Measurements from ENCODE around the gene ATP7A. TPM values are rescaled to one million over a fixed set of nuclear protein-coding genes. Genes with fewer than 3 reads are reported as not detected.
"Not testable (repeated sequence)": the region's sequence is repeated elsewhere in the genome, so short reads cannot be mapped to it uniquely, and the experiment has no call there.

The ATP7A gene
- total and polyA plus RNA-seq, 7 donors, result 0.46 to 10.5 (median 9.0) TPM

DNA sequence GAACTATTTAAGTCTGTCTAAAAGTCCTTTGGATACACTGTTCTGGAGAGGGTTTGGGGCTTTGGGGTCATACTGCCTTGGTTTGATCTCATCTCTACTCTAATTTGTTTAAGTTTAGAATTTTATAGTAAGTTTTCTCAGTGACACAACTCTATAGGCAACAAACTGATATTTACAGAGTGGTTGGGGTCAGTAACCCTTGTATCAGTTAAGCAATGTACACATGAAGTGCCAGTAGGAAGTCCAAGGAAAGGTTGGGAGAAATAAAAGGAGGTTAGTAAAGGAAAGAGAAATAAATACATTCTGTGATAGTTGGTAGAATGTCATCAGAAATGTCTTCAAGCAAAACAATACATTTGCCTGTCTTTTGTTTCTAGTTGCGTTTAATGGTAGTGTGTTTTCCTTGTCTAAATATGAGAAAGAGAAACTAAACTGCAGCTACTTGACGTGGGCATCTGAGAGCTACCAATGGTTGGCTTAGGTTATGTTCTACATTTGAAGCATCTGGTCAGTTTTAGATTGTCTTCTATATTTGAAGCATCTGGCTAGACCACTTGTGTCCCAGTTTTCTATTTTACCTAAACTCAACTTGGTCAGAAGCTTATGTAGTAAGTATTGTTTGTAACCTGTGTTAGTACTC lies 6.9 kb downstream of the ATP7A start:
- WGBS, 2 donors, result 17 to 20% methylated on average over 2 of the region's 2 CpGs
- H3K4me1 ChIP-seq, result peaks cover 0 to 2% (median 0%) of the 10 kb centered on the region in 4 donors
- no peak for DNase-seq

DNA sequence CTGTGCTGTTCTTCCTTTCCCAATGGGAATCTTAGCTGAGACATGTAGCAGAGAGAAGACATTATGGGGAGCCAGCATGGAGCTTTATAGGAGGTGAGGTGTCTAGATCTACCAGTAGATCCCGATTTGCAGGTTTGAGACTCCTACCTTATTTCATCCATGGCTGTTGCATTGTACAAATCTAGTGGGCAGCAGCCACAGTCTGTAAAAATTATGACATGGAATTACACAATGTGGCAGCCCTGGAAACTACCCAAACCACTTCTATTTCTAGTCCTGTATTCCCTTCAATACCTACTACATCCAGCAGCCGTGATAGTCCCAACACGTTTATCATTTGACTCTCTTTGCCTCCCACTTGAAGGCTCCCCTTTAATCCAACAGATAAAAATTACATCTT lies 8.1 kb downstream of the ATP7A start:
- WGBS, 2 donors, result 54 to 71% methylated on average over 3 of the region's 3 CpGs
- no peaks in the 10 kb centered on the region for H3K27me3 ChIP-seq
- intact Hi-C loops (cut with DNase I), result no loop called here
- H3K4me3 ChIP-seq, result no peak overlapping the region
- H3K36me3 ChIP-seq, result no peaks in the 10 kb centered on the region
- no peaks in the 10 kb centered on the region for H3K9me3 ChIP-seq
- DNase-seq, result no peak
- H3K4me1 ChIP-seq, result no peaks in the 10 kb centered on the region
- TF ChIP-seq POLR2AphosphoS5 (IDR thresholded peaks at IDR 0.05), result no peak
- TF ChIP-seq EP300 (IDR thresholded peaks at IDR 0.05), result no peak
- TF ChIP-seq, protein P1, sequence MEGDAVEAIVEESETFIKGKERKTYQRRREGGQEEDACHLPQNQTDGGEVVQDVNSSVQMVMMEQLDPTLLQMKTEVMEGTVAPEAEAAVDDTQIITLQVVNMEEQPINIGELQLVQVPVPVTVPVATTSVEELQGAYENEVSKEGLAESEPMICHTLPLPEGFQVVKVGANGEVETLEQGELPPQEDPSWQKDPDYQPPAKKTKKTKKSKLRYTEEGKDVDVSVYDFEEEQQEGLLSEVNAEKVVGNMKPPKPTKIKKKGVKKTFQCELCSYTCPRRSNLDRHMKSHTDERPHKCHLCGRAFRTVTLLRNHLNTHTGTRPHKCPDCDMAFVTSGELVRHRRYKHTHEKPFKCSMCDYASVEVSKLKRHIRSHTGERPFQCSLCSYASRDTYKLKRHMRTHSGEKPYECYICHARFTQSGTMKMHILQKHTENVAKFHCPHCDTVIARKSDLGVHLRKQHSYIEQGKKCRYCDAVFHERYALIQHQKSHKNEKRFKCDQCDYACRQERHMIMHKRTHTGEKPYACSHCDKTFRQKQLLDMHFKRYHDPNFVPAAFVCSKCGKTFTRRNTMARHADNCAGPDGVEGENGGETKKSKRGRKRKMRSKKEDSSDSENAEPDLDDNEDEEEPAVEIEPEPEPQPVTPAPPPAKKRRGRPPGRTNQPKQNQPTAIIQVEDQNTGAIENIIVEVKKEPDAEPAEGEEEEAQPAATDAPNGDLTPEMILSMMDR (IDR thresholded peaks at IDR 0.05), result no peak
- H3K27ac ChIP-seq, result no peak overlapping the region

More for the DNA sequence above, 6.9 kb downstream of the ATP7A start:
- no peaks in the 10 kb centered on the region for H3K9me3 ChIP-seq
- TF ChIP-seq, protein P1 (IDR thresholded peaks at IDR 0.05), result no peak
- no peak for TF ChIP-seq POLR2A (IDR thresholded peaks at IDR 0.05)
- TF ChIP-seq POLR2AphosphoS5 (IDR thresholded peaks at IDR 0.05), result no peak
- no peak for TF ChIP-seq EP300 (IDR thresholded peaks at IDR 0.05)
- no peaks in the 10 kb centered on the region for H3K36me3 ChIP-seq
- H3K4me3 ChIP-seq, result no peak overlapping the region
- no peaks in the 10 kb centered on the region for H3K27me3 ChIP-seq
- H3K27ac ChIP-seq, result no peak overlapping the region
- intact Hi-C loops (cut with DNase I), result no loop called here

DNA sequence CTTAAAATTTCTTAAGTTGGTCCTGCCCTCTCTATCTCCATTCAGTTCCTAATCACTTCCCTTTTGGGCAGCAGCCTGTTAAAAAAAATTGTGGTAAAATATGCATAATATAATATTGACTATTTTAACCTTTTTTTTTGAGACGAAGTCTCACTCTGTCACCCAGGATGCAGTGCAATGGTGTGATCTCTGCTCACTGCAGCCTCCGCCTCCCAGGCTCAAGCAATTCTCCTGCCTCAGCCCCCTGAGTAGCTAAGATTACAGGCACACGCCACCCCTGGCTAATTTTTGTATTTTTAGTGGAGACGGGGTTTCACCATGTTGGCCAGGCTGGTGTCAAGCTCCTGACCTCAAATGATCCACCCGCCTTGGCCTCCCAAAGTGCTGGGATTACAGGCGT lies 8.9 kb downstream of the ATP7A start:
- H3K36me3 ChIP-seq; H3K4me3 ChIP-seq; H3K4me1 ChIP-seq; H3K9me3 ChIP-seq; H3K27me3 ChIP-seq; H3K27ac ChIP-seq; DNase-seq; intact Hi-C loops (cut with DNase I): not testable (repeated sequence)
- WGBS, 2 donors, result 72 to 88% methylated on average over 6 of the region's 6 CpGs

DNA sequence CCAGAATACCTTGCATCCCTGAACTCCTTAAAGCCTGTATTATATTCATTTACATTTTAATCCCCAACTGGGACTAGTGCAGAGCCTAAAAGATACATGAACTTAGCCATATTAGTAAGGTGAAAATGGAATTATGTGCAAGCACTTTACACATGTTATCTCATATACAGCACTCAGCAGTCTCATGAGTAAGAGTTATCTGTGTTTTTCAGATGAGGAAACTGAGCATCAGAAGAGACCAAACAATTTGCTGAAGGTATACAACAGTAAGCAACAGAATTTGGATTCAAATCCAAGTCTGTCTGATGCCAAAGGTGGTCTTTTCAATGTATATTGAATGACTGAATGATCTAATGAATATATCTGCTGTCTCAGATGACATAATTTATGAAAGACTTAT lies 12.3 kb downstream of the ATP7A start:
- Histone ChIP-seq H3K4me3 (no peak overlapping the region), H3K27ac (no peak overlapping the region), H3K4me1 (no peaks in the 10 kb centered on the region), H3K27me3 (no peaks in the 10 kb centered on the region), H3K9me3 (no peaks in the 10 kb centered on the region), H3K36me3 (no peaks in the 10 kb centered on the region)
- DNase-seq, result no peak
- TF ChIP-seq, protein P1 (IDR thresholded peaks at IDR 0.05), result no peak
- TF ChIP-seq EP300 (IDR thresholded peaks at IDR 0.05) (no peak), POLR2AphosphoS5 (IDR thresholded peaks at IDR 0.05) (no peak), POLR2A (IDR thresholded peaks at IDR 0.05) (no peak)
- intact Hi-C loops (cut with DNase I), result no loop called here

DNA sequence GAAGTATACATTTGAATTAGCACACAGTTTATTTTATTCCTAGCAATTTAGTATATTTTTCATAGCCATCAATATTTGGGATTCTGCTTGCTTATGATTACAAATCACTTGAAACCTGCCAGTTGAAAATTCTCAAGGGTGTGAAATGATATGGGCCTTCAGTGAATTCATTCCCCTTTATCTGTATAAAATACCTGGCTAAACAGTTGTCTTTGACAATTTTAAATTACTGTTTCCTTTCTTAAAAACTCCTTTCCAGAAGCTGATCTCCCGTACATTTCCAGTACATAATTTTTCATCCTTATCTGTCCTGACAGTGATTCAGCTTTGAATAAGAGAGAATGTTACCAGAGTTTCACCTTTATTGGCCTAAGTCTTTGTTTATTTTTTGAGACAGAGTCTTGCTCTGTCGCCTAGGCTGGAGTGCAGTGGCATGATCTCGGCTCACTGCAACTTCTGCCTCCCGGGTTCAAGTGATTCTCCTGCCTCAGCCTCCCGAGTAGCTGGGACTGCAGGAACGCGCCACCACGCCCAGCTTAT lies 13.9 kb downstream of the ATP7A start:
- no peak overlapping the region for H3K4me3 ChIP-seq
- no peak overlapping the region for H3K27ac ChIP-seq
- no peaks in the 10 kb centered on the region for H3K9me3 ChIP-seq
- H3K27me3 ChIP-seq, result no peaks in the 10 kb centered on the region
- WGBS, 2 donors, result 40 to 78% methylated on average over 8 of the region's 8 CpGs
- TF ChIP-seq, protein P1 (IDR thresholded peaks at IDR 0.05), result no peak
- TF ChIP-seq EP300 (IDR thresholded peaks at IDR 0.05), result no peak
- TF ChIP-seq POLR2AphosphoS5 (IDR thresholded peaks at IDR 0.05), result no peak
- no peak for TF ChIP-seq POLR2A (IDR thresholded peaks at IDR 0.05)
- no peak for DNase-seq
- no peaks in the 10 kb centered on the region for H3K4me1 ChIP-seq
- intact Hi-C loops (cut with DNase I), result no loop called here
- no peaks in the 10 kb centered on the region for H3K36me3 ChIP-seq
